MCF 10A (cell line): ENCODE data around the gene PDE7B. TPM values are rescaled to one million over a fixed set of nuclear protein-coding genes. Genes with fewer than 3 reads are reported as not detected.

Experiments used
- BruUV-seq: library from RNA; stranded (reverse); fragments of 400-500 nt; replicated peaks from 2 replicates; lab custom pipeline; 2021; lab: Mats Ljungman, UMichigan
- CTCF ChIA-PET: fragments of 300-600 bp; sonication (Branson Sonifier 250); formaldehyde crosslinking; extraction: SDS; loops from one replicate; lab custom pipeline; 2021; ENCODE audit warnings: antibody characterized with exemption, inconsistent platforms; lab: Yijun Ruan, JAX
- POLR2A ChIA-PET: fragments of 300-600, 350-650 bp; sonication (Branson Sonifier 250); formaldehyde crosslinking; extraction: SDS; loops from one replicate; lab custom pipeline; 2020; ENCODE audit warnings: antibody characterized with exemption, inconsistent platforms; lab: Yijun Ruan, JAX
- DNase-seq: peaks from one replicate; pipeline ENCODE4 v3.0.0-alpha.2; 2018; ENCODE audit not compliant: unreplicated experiment
- H3K27ac Mint-ChIP-seq: one replicate; pipeline ENCODE4 v1.8.0; 2022; ENCODE audit warnings: mild to moderate bottlenecking, low read depth, mixed read lengths; ENCODE audit not compliant: unreplicated experiment
- H3K27me3 Mint-ChIP-seq: one replicate; pipeline ENCODE4 v1.8.0; 2022; ENCODE audit warnings: mixed read lengths; ENCODE audit not compliant: insufficient read depth, unreplicated experiment
- H3K36me3 Mint-ChIP-seq: one replicate; pipeline ENCODE4 v1.8.0; 2022; ENCODE audit warnings: mild to moderate bottlenecking, moderate library complexity, mixed read lengths; ENCODE audit not compliant: insufficient read depth, unreplicated experiment
- H3K4me1 Mint-ChIP-seq: one replicate; pipeline ENCODE4 v1.8.0; 2022; ENCODE audit warnings: mixed read lengths; ENCODE audit not compliant: insufficient read depth, unreplicated experiment
- H3K4me3 Mint-ChIP-seq: one replicate; pipeline ENCODE4 v1.8.0; 2022; ENCODE audit warnings: mild to moderate bottlenecking, moderate library complexity, mixed read lengths; ENCODE audit not compliant: unreplicated experiment
- H3K9me3 Mint-ChIP-seq: one replicate; pipeline ENCODE4 v1.8.0; 2022; ENCODE audit warnings: mixed read lengths; ENCODE audit not compliant: unreplicated experiment
- intact Hi-C: fragments of 100-400 bp; cut with micrococcal nuclease; formaldehyde crosslinking; loops from 2 replicates; pipeline ENCODE4 v1.14.1; 2022
- total RNA-seq: library from RNA; stranded (reverse); gene quantifications from 2 replicates; pipeline ENCODE4 v1.2.3, GENCODE V29; 2022
- TF ChIP-seq, protein P1 (sequence below): fragments of 200-600 bp; IDR thresholded peaks from one replicate; pipeline ENCODE4 v1.8.0; 2022; ENCODE audit warnings: antibody characterized with exemption, mild to moderate bottlenecking; ENCODE audit not compliant: unreplicated experiment

Gene PDE7B
- total RNA-seq, 1 experiment from 2014 or later: 1.4 TPM

DNA sequence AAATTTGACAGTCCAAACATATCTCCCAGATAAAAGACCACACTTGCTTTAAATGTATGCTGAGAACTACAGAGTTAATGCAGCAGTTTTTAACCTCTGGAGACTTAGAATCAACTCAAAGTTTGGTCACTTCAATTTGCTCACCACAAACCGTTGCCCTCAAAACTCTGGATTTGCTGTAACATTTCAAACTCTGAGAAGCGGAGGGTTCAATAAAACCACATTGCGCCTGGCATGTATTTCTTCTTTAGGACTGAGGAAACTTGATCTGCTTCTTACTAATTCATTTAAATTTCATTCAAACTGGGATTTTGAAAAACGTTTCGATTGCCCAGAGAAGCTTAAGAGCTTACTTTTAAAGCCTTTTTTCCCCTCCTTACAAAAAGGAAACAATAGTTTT lies 282.8 kb downstream of the PDE7B start:
- Mint-ChIP-seq H3K27ac (no peak overlapping the region), H3K4me3 (no peak overlapping the region), H3K4me1 (no peaks in the 10 kb centered on the region), H3K27me3 (no peaks in the 10 kb centered on the region), H3K36me3 (no peaks in the 10 kb centered on the region), H3K9me3 (peaks cover 8% of the 10 kb centered on the region)
- ChIA-PET CTCF (interaction anchor here (0.7 kb wide), 2 partner anchors 258 to 458 kb away, joined by 3 to 6 read pairs; no protein-coding TSS in a partner anchor), POLR2A (no interaction called here)
- BruUV-seq: no TSS peak
- DNase-seq: no peak
- TF ChIP-seq, protein P1, sequence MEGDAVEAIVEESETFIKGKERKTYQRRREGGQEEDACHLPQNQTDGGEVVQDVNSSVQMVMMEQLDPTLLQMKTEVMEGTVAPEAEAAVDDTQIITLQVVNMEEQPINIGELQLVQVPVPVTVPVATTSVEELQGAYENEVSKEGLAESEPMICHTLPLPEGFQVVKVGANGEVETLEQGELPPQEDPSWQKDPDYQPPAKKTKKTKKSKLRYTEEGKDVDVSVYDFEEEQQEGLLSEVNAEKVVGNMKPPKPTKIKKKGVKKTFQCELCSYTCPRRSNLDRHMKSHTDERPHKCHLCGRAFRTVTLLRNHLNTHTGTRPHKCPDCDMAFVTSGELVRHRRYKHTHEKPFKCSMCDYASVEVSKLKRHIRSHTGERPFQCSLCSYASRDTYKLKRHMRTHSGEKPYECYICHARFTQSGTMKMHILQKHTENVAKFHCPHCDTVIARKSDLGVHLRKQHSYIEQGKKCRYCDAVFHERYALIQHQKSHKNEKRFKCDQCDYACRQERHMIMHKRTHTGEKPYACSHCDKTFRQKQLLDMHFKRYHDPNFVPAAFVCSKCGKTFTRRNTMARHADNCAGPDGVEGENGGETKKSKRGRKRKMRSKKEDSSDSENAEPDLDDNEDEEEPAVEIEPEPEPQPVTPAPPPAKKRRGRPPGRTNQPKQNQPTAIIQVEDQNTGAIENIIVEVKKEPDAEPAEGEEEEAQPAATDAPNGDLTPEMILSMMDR: no peak
- intact Hi-C loops: no loop called here

DNA sequence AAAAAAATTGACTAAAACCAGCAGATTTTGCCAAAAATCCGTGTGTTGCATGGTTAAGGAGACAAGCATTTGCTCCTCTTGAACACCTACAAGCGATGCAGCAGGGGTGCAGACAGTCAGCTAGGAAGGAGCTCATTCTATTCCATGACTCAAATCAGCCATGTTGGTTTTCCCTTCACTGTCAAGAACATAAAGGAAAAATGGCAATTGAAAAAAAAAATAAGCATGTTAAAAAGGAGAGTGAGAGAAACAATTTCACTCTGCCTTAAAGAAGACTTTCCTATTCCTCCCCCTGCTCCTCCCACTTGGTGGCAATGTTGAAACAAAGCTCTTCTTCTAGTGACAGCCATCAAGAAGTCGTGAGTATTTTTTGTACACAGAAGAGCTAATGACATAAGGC lies 283.2 kb downstream of the PDE7B start:
- CTCF ChIA-PET: interaction anchor here (0.7 kb wide), 4 partner anchors 22 to 459 kb away, joined by 3 to 6 read pairs (median 4); no protein-coding TSS in a partner anchor
- DNase-seq: no peak
- TF ChIP-seq, protein P1: no peak
- Mint-ChIP-seq H3K4me1 (no peaks in the 10 kb centered on the region), H3K36me3 (no peaks in the 10 kb centered on the region), H3K27me3 (no peaks in the 10 kb centered on the region), H3K9me3 (peaks cover 8% of the 10 kb centered on the region), H3K27ac (no peak overlapping the region), H3K4me3 (no peak overlapping the region)
- no TSS peak for BruUV-seq
- intact Hi-C loops: no loop called here
- POLR2A ChIA-PET: no interaction called here

DNA sequence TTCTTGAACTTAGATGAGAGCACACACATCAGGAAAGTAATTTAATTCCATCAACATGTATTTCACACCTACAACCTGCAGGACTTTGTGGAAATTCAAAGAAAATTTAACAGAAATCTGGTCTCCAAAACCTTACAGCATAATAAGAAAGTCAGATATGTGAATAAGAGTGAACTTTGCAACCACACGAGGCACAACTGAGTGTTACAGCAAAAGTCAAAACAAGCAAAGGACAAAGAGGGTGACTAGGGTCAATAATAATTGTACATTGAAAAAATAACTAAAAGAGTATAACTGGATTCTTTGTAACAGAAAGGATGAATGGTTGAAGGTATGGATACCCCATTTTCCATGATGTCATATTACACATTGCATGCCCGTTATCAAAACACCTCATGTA lies 284.8 kb downstream of the PDE7B start:
- Mint-ChIP-seq H3K27ac (no peak overlapping the region), H3K36me3 (no peaks in the 10 kb centered on the region), H3K4me1 (no peaks in the 10 kb centered on the region), H3K4me3 (no peak overlapping the region), H3K27me3 (no peaks in the 10 kb centered on the region), H3K9me3 (no peaks in the 10 kb centered on the region)
- TF ChIP-seq, protein P1: no peak
- intact Hi-C loops: no loop called here
- ChIA-PET CTCF (no interaction called here), POLR2A (no interaction called here)
- BruUV-seq: no TSS peak
- no peak for DNase-seq

DNA sequence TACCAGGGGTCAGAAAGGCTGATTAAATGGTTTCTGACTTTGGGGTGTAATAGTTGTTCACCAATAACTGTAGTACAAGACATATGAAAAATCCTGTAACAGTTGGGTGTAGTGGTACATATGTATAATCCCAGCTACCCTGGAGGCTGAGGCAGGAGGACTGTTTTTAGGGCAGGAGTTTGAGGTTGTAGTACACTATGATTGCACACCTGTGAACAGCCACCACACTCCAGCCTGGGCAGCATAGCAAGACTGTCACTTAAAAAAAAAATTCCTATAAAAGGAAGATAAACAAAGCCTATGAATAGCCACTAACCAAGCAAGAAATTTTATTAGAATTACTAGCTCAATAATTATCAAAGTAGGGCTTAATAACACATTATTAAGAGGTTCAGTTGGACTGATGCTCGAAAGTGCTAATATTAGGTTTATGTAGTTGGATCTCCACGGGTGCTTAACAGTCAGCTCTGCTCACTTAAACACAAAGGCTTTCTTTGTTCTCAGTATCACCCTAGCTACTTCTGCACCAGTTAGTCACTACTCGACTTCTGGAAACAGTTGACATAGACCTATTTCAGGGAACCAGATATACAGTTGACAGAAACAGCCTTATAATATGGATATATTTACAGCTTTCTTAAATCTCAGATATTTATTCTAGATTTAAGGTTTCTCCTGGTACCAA lies 285.6 kb downstream of the PDE7B start:
- Mint-ChIP-seq H3K27ac (no peak overlapping the region), H3K4me3 (no peak overlapping the region)
- CTCF ChIA-PET: interaction anchor here (1.0 kb wide), 1 partner anchor 90 kb away, joined by 3 read pairs; no protein-coding TSS in a partner anchor

More for the DNA sequence above, 285.6 kb downstream of the PDE7B start:
- POLR2A ChIA-PET: interaction anchor here (0.7 to 1.5 kb wide), 2 partner anchors 9 to 286 kb away, joined by 3 read pairs; partner anchors contain the start of gene PDE7B
- Mint-ChIP-seq H3K27me3 (no peaks in the 10 kb centered on the region), H3K4me1 (no peaks in the 10 kb centered on the region), H3K9me3 (peaks cover 7% of the 10 kb centered on the region), H3K36me3 (no peaks in the 10 kb centered on the region)
- TF ChIP-seq, protein P1: no peak
- DNase-seq: no peak
- intact Hi-C loops: no loop called here
- BruUV-seq: no TSS peak
